GM18499 (cell line): ENCODE measurements around the gene KCNIP1.

Experiments
- ATAC-seq: cut with Tn5 transposase; IDR thresholded peaks from one replicate; pipeline ENCODE4 v1.9.1; 2021; ENCODE audit warnings: moderate number of reproducible peaks; ENCODE audit not compliant: insufficient read depth, unreplicated experiment

Gene KCNIP1

DNA sequence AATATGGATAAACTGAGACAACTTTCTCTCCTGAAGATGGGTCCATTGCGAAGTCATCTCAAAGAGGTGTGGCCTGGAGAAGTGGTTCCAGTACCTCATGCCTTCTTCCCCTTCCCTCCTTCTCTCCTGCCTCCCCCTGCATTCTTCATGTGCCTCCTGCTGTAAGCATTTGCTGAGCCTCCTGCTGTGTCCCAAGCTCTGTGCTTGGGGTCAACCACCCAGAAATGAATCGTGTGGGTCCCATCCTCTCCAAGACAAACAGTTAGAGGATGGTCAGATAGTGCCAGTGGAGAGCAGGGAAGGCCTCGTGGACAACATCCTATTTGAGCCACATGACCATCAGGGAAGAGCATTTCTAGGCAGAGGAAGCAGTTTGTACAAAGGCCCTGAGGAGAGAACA lies 53.5 kb downstream of the KCNIP1 start:
- no peak for ATAC-seq

DNA sequence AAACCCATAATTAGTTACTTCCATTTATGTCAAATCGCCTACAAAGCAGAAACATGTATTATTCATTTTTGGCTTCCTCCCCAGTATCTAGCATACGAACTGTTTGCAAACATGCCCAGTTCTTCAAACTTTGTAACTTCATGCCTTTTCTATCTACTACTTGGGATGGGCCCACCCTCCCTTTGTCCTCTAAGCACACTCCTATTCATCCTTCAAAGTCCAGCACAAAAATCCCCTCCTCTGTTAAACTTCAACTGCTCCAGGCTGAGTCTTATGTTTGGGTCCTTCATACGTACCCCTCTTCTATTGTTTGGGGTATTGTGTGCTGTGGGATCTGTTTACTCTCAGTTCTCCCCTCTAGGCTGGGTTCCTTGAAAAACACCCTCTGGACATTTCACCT lies 55.5 kb downstream of the KCNIP1 start:
- no peak for ATAC-seq

DNA sequence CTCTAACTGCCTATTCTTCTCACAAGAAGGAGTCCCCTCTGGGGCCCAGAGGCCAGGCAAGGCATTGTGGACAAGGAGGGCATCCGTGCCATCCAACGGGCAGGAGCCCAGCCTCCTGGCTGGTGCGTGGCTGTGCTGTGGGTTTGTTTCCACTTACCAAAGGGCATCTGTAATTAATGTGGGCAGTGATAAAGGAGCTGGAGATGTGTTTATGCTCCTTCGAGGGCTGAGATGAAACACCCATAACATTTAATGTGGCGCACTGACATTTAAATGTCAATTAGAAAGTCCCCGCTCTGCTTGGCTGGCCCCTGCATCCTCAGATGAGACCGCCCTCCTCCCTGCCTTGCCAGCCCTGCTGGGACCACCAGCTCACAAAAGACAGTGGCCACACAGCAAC lies 57.1 kb downstream of the KCNIP1 start:
- no peak for ATAC-seq

DNA sequence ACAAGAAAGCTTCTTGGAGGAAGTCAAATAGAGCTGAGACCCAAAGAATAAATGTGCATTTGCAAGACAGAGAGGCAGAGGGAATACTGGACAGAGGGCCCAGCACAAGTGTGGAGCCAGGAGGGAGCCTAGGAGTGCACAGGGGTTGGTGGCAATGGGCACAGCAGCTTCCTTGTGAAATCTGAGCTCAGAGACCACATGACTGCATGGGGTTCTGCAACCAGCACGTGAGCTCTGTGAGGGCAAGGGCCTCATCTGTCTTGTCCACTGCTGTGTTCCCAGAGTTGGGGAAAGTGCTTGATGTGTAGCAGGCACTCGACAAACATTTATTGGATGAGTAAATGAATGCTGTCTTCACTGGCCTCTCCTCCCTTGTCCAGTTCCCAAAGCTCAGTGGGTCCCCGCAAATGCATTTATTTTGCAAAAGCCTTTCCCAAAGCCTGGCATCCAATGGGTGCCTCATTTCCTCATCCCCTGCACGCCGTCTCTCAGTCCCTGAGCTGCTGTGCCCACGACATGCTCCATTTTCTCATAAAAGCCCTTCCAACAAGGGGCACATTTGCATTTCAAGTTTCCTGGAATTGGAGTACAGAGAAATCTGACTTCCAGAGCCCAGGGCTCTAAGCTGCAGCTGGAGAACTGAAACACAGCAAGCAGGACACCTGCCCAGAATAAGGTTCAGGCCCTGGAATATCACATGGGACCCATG lies 58.5 kb downstream of the KCNIP1 start:
- ATAC-seq, result no peak

DNA sequence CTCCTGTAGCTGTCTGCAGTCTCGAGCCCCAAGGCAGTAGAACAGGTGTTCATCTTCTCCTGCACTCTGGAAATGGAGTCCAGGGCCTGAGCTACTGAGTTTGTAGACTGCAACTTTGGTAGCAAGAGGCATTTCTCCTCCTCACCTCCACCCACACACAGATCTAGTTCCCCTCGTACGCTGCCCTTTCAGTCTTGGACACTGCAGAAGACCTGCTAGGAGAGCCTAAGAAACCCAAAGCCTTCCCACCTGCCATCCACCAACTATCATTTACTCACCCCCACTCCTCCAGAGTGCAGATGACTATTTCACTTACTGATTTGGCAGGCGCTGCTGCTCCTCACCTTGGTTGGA lies 59.0 kb downstream of the KCNIP1 start:
- ATAC-seq, result no peak

DNA sequence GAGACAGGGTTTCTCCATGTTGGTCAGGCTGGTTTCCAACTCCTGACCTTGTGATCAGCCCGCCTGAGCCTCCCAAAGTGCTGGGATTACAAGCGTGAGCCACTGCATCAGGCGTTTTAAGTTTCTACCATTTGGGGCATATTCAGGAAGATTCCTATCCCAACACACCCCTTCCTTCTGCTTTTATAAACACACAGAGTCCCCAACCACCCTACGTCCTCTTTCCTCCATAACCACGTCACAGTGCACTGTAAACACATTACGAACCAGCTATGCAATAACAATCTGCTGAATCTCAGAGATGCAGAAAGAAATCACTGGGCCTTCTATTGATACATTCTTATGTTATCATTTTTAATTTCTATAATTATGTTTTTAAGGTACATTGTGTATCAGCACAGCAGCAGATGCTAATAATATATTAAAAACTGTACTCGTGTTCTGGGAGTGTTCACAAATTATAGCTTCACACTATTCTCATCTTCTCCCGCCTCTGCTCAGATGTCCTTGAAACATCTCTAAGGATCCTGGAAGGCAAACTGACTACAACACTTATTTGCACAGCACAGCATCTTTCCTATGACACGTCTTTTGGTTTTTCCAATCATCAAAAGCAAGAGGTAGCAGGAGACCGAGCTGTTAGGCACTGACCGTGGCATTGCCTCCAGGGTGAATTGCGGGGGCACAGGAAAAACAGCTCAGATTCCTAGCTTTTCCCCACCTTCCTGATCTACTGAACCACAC lies 60.2 kb downstream of the KCNIP1 start:
- no peak for ATAC-seq

DNA sequence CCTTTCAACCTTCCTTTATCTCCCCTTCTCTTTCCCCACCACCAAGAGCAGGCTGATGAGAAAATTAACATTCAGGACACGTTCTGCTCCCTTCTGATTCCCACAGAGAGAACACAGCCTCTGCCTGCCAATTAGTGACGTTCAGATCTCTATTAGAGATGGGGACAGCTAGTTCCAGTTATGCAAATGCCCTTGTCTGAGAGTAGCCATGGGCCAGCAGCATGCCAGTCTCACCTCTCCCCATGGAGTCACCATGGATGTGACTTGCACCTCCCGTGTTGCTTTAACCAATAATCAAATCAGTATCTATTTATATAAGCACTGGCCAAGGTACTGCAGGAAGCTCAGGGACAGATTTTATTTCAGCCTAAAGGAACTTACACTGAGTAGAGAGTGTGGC lies 61.3 kb downstream of the KCNIP1 start:
- no peak for ATAC-seq

DNA sequence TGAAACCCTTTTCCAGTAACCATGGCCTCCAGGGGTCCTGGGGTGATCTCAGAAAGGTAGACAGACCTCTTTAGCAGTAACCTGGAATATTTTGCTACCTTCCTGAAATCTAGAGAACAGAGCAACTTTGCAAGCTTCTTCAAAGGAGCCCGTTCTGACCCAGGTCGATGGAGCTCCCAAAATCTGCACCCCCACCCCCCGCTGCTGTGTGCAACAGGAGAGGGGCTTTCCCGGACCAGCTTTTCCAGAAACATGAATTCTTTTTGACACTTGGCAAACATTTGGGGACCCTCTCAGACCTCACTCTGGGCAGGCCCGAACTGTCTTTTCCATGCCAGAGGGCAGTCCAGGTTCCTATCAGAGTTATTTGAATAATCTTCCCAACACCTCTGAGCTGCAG lies 65.3 kb downstream of the KCNIP1 start:
- no peak for ATAC-seq

DNA sequence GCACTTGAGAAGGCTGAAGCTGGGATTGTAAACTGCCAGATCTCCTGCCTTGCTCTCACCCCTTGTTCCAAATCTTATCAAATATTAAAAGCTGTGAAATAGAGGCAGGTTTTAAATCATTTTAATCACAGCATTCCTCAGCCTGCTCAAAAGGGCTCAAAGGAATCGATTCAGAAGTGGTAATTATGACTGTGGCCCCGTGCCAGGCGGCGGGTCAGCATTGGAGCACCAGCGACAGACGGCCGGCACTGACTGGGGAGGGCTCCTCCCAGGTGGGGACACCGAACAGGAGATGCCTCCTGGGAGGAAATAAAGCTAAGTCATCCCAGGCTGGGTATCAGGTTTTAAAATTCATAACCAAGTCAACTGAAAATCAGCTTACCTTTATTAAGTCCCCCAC lies 66.7 kb downstream of the KCNIP1 start:
- ATAC-seq, result no peak

DNA sequence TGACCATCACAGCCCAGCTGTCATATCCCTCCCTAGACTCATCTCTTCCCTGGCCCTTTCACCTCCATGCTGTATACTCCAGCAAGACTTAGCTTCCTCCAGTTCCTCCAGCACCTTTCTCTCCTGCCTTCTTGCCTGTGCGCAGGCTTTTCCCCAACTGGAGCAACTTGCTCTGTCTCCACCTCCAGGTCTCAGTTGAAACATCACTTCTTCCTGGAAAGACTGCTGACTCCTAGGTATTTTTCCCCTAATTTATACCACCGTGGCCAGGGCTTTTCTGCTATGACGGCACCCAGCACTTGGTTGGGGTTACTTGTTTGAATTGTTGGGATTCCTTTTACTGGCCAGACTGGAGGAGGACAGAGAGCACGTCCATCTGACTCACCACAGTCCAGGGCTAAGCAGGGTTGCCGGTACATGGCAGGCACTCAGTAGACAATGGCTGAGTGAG lies 67.5 kb downstream of the KCNIP1 start:
- no peak for ATAC-seq

DNA sequence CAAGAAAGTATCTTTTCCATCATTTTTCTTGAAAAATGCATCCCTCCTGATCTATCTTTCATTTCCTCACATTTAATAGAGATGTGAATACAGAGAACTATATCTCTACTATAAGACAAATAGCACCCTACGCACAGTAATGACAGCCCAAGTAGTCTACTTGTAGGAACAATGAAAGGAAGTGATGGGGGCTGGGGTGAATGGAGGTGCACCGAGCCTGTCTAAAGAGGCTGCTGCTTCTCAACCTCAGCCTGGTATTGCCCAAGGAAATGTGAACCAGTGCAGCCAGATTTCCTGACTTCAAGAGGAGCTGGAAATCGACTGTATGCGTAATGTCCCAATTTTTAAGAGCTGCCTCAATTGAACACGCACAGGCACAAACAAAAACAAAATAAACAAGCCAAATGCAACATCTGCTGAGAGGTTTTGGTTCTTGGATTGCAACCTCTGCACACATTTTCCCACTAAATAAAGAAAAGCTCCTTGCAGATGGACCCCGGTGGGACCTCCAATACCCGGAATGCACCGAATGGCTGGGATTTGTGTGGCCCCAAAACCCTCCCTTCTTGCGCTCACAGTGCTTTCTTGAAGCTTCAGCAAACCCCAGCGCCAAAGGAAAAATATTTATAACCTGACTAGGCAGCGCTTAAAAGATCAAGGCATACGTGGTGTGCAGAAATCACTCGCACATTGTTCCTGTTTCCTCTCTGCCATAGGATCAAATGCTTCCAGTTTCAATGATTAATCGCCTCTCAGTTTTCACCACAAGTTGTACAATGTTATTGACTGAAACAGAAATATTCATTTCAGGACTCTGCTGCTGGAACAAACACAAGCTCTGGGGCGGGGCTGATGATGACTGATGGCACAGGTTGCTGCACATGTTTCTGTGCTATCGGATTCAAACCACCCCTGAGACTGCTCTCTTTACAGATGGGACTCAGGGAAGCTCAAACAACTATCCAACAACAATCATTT lies 68.3 kb downstream of the KCNIP1 start:
- ATAC-seq, result peak; percentile 85

DNA sequence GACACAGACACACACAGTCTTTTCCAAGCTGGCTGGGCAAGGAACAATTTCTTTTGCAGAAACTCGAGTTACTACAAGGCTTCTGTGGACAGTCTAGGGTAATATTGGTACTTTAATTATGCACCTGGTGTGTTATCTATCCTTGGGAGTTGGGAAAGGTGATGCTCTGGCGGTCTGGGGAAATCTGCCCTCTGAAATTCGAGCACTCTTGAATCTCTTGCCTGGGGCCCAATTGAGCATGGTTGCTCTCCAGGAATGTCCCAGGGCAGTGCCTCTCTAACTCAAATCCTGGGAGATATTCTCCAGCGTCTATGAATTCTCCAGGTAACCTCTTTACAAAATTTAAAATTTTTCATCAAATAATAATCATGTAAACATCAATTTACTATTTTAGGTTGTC lies 69.3 kb downstream of the KCNIP1 start:
- ATAC-seq, result no peak

DNA sequence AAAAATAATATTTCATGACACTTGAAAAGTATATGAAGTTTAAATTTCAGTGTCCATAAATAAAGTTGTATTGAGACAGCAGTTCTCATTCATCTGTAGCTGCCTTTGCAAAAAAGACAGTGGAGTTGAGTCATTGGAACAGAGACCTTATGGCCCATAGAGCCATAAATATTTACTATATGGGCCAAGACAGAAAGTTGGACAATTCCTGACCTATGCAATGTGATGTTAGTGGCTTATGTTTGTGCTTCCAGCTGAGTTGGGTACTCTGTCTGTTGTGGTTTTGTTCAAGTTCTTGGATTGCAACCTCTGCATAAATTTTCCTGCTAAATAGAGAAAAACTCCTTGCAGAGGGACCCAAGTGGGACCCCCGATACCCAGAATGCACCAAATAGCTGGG lies 69.8 kb downstream of the KCNIP1 start:
- ATAC-seq, result no peak

DNA sequence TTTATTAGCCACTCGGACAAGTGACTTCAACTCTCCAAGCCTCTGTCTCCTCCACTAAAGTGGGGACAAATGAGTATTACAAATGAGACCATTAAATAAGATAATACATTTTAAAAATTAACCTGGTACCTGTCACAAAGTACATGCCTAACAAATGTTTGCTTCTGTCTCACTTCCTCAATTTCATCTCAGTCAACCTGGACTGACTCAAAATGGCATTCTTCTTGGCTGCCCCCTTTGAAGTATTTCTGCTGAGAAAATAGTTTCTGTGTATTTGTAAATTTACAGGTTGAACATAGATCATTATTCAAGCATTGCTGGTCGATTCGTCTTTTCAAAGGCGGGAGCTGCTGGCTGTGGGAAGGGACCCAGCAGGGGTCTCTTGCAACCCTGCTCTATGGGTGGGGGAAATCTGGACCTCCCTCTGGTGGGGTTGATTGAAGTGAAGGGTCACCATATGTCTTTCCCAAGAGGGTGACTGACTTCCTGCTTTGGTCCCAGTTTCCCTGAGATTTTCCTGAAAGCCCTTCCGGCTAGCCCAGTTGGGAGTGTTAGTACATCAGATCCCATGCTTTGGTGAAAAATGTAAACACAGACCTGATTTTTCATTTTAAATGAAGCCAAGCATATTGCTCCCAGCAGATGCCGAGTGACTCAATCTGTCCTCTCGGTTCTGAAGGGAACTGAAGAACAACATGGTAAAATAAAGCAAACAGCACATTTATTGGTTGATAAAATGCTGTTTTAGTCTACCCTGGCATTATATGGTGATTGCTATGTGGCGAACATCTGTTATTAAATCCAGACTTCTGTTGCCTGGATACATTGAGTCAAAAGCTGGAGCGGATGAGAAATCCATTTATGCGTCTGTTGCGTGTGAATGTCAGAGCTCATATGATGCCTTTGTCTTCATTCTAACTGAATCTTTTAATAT lies 73.0 kb downstream of the KCNIP1 start:
- ATAC-seq, result no peak

DNA sequence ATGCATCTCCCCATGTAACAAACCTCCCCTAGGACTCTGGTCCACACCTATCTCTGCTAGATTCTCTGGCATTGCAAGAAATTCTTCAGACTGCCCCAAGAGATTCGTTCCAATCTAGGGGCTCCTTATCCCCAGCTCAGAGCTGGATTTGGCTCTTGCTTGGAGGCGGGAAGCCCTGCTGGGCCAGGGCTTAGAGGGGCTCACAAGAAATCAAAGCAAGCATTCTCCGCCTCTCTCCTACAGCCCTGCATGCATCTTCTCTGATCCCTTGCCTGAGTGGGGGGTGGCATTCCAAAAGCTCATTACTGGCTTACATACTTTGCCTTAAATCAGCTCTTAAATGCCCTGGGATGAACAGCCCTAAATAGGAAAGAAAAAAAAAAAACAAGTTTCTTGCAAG lies 75.8 kb downstream of the KCNIP1 start:
- ATAC-seq, result no peak

DNA sequence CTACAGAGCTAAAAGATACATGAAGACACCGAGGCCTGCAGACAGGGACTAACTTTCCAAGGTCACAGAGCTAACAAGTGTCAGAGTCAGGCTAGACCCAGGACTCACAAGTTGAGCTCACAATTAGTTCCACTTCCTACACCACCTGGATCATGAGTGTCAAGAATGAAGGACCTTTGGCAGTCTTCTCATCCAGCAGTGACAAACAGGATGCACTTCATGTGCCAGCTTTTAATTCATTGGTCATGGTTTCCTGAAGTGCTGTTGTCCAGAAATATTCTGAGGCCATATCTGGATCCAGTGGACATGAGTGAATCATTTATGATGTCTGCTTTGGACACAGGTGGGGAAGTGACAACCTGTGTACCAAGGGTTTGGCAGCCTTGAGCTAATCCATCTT lies 77.4 kb downstream of the KCNIP1 start:
- no peak for ATAC-seq

DNA sequence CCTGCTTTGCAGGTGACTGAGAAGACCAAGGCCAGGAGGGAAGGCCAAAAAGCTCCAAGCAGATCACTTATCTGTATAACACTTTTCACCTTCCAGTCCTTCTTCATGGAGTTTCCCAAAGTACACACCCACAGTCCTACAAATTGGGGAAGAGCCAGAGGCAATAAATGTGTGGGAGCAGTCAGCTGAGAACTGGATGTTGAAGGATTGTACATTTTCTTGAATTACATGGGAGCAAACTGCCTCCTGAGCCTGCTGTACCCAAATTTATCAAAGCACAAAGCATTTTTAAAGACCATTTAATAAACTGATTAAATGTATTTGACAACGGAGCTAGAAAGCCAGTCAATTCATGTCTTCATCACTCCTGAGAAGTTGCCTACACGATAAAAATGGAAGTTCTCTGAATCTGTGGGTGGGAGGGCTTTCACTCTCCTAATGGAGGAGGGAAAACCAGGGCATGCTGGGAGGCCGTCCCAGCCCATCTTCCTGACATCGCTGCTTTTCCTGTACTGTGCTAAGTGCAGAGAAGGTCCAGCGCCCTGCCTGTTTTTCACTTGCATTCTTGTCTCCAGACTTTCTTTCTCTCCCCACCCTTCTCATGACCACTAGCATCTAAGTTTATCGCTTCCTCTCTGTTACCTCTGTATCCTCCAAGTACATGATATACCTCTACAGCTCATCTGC lies 79.0 kb downstream of the KCNIP1 start:
- no peak for ATAC-seq

DNA sequence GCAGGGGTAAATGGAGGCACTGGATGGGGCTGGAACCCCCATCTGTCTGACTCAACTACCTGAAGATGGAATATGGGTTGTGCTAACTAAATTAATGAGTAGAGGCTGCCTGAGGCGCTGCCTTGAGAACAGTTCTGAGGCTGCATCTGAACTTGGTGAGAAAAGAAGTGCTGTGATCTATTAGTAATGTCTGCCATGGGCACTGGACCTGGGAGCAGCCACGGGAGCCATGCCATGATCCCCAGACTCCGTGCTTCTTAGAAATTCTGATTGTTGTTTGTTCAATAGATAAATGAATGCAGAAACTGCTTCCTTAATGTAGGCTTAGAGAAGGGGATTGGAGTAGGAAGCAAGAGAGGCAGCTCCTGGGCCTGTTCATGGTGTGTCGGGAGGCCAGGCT lies 80.2 kb downstream of the KCNIP1 start:
- no peak for ATAC-seq

DNA sequence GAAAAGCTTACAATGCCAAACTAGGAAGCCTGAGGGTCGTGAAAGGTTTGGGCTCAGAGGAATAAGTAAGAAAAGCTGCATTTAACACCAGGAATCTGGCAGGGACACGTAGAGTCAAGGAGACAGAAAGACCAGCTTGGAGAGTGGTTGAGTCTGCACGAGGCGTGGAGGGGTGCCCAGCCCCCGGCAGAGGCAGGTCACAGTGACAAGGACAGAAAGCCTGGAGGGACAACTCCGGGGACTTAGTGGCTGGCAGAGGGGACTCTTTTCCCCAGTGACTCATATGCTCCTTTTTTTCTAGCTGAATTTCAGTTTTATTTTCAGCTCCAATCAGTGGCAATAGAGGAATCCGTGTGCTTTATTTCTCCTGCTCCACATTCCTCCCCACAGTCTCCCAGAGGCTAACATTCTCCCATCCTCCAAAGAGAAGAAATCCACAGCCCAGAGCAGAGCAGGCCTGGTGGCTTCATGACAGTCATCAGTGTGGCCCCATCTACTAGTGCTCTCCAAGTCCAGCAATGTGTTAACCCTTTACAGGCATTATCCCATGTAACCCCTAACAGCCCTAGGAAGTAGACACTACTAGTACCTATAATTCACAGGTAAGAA lies 80.7 kb downstream of the KCNIP1 start:
- ATAC-seq, result no peak
